KMS-11 (cell line): ENCODE measurements around the gene DYRK1A.

Experiments
- H2AFZ ChIP-seq: fragments of 200-600 bp; sonication (generic); 2 replicates; pipeline ENCODE4 v1.6.1; 2016; ENCODE audit warnings: antibody characterized with exemption, mixed run types, low read depth
- H3K27ac ChIP-seq: fragments of 200-600 bp; sonication (generic); 2 replicates; pipeline ENCODE4 v1.6.1; 2016; ENCODE audit warnings: mild to moderate bottlenecking, mixed run types
- H3K27me3 ChIP-seq: fragments of 200-600 bp; sonication (generic); 2 replicates; pipeline ENCODE4 v1.6.1; 2017; ENCODE audit warnings: mild to moderate bottlenecking, low read depth, mixed run types, moderate library complexity; ENCODE audit not compliant: insufficient read depth
- H3K36me3 ChIP-seq: fragments of 200-600 bp; sonication (generic); 2 replicates; pipeline ENCODE4 v1.6.1; 2017; ENCODE audit warnings: mild to moderate bottlenecking, mixed run types; ENCODE audit not compliant: insufficient read depth
- H3K4me1 ChIP-seq: fragments of 200-600 bp; sonication (generic); 2 replicates; pipeline ENCODE4 v1.6.1; 2016; ENCODE audit warnings: mild to moderate bottlenecking, low read depth, mixed run types; ENCODE audit not compliant: poor library complexity, severe bottlenecking
- H3K4me2 ChIP-seq: fragments of 200-600 bp; sonication (generic); 2 replicates; pipeline ENCODE4 v1.7.0; 2016; ENCODE audit warnings: mild to moderate bottlenecking, mixed run types
- H3K4me3 ChIP-seq: fragments of 200-600 bp; sonication (generic); IDR thresholded peaks from 2 replicates; pipeline ENCODE4 v1.6.1; 2017; ENCODE audit warnings: low read depth, low read length, mixed read lengths; ENCODE audit not compliant: insufficient read depth
- H3K79me2 ChIP-seq: fragments of 200-600 bp; sonication (generic); 2 replicates; pipeline ENCODE4 v1.6.1; 2016; ENCODE audit warnings: low read depth, mixed run types; ENCODE audit not compliant: insufficient read depth
- H3K9ac ChIP-seq: fragments of 200-600 bp; sonication (generic); 2 replicates; pipeline ENCODE4 v1.6.1; 2016; ENCODE audit warnings: mild to moderate bottlenecking, mixed run types
- H4K20me1 ChIP-seq: fragments of 200-600 bp; sonication (generic); 2 replicates; pipeline ENCODE4 v1.6.1; 2016; ENCODE audit warnings: mild to moderate bottlenecking, mixed run types; ENCODE audit not compliant: insufficient read depth
- CTCF ChIP-seq: fragments of 200-600 bp; sonication (generic); conservative IDR thresholded peaks from 2 replicates; pipeline ENCODE4 v1.6.1; 2017; ENCODE audit warnings: low read depth, mild to moderate bottlenecking, antibody characterized with exemption, low read length, moderate library complexity, mixed read lengths

The DYRK1A gene

GRCh38 chr21:37331411-37331810, 35.2 kb upstream of the DYRK1A start:
- Histone ChIP-seq H3K27me3 (no peaks in the 10 kb centered on the region), H2AFZ (no peak overlapping the region), H3K4me1 (no peaks in the 10 kb centered on the region), H3K9ac (no peak overlapping the region), H3K79me2 (no peaks in the 10 kb centered on the region), H3K36me3 (no peaks in the 10 kb centered on the region), H3K27ac (no peak overlapping the region), H3K4me3 (no peak overlapping the region), H3K4me2 (no peak overlapping the region), H4K20me1 (no peaks in the 10 kb centered on the region)
- no peak for TF ChIP-seq CTCF

DNA sequence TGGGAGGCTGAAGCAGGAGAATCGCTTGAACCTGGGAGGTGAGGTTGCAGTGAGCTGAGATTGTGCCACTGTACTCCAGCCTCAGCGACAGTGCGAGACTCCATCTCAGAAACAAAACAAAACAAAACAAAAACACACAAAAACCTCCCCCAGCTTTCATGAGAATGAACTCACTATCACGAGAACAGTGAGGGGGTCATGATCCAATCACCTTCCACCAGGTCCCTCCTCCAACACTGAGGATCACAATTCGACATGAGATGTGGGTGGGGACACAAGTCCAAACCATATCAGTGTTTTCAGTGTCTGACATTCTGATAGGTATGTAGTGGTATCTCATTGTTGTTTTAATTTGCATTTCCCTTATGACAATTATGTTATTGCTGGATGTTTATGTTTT, 31.5 kb upstream of the DYRK1A start:
- no peak overlapping the region for H3K27ac ChIP-seq
- no peaks in the 10 kb centered on the region for H4K20me1 ChIP-seq
- H3K79me2 ChIP-seq = no peaks in the 10 kb centered on the region
- H3K4me3 ChIP-seq = no peak overlapping the region
- no peak overlapping the region for H2AFZ ChIP-seq
- no peak for TF ChIP-seq CTCF
- H3K4me2 ChIP-seq = no peak overlapping the region
- H3K9ac ChIP-seq = no peak overlapping the region
- no peaks in the 10 kb centered on the region for H3K4me1 ChIP-seq
- H3K36me3 ChIP-seq = no peaks in the 10 kb centered on the region
- H3K27me3 ChIP-seq = no peaks in the 10 kb centered on the region

- Histone ChIP-seq H3K4me3 (no peak overlapping the region), H3K4me1 (no peaks in the 10 kb centered on the region), H3K27me3 (no peaks in the 10 kb centered on the region), H3K9ac (no peak overlapping the region), H3K36me3 (no peaks in the 10 kb centered on the region), H3K79me2 (no peaks in the 10 kb centered on the region), H3K27ac (no peak overlapping the region), H3K4me2 (no peak overlapping the region), H4K20me1 (no peaks in the 10 kb centered on the region), H2AFZ (no peak overlapping the region)
- no peak for TF ChIP-seq CTCF
Observed at GRCh38 chr21:37337179-37337578, 29.4 kb upstream of the DYRK1A start.

DNA sequence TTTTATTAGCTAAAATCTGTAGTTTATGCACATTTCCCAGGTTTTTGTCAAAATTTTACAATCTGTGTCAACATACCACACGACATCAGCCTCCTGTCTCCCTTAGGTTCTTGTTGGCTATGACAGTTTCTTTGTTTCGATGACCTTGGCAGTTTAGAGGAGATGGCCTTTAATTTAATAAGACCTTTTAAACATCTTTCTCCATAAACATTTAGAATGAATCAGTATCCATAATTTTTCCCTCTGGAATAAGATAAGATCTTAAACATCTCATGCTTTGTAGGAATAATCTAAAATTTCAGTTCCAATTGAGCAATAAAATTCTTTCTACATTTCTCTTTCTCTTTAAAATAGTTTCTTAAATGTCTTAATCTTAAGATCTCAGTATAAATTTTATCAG, 28.7 kb upstream of the DYRK1A start:
- Histone ChIP-seq H3K4me3 (no peak overlapping the region), H3K4me1 (no peaks in the 10 kb centered on the region), H3K36me3 (no peaks in the 10 kb centered on the region), H3K79me2 (no peaks in the 10 kb centered on the region), H3K9ac (no peak overlapping the region), H3K4me2 (no peak overlapping the region), H3K27ac (no peak overlapping the region), H3K27me3 (no peaks in the 10 kb centered on the region), H2AFZ (no peak overlapping the region), H4K20me1 (no peaks in the 10 kb centered on the region)
- TF ChIP-seq CTCF = no peak
